ENCODE results near the gene MSL1. TPM values are rescaled to one million over a fixed set of nuclear protein-coding genes. Genes with fewer than 3 reads are reported as not detected.

MSL1 gene
- total RNA-seq, 1 donor from 2014 or later: 84.4 TPM

GRCh38 chr17:40170325-40170724, 48.6 kb downstream of the MSL1 start:
- H3K36me3 ChIP-seq: peaks cover 79% of the 10 kb centered on the region
- ATAC-seq: no peak
- intact Hi-C loops (cut with DNase I): no loop called here

GRCh38 chr17:40171750-40172149, 50.0 kb downstream of the MSL1 start:
- H3K27ac ChIP-seq: no peak overlapping the region
- H3K9me3 ChIP-seq: no peaks in the 10 kb centered on the region
- no peak for ATAC-seq
- intact Hi-C loops (cut with DNase I): no loop called here
- DNase-seq: no peak
- no peak for TF ChIP-seq CTCF (IDR thresholded peaks at IDR 0.05)
- H3K36me3 ChIP-seq: peaks cover 64% of the 10 kb centered on the region
- no peak overlapping the region for H3K4me3 ChIP-seq
- H3K27me3 ChIP-seq: no peaks in the 10 kb centered on the region
- peaks cover 6% of the 10 kb centered on the region for H3K4me1 ChIP-seq

More at GRCh38 chr17:40170325-40170724, 48.6 kb downstream of the MSL1 start:
- no peaks in the 10 kb centered on the region for H3K9me3 ChIP-seq
- no peak overlapping the region for H3K4me3 ChIP-seq
- H3K4me1 ChIP-seq: no peaks in the 10 kb centered on the region
- DNase-seq: no peak
- no peaks in the 10 kb centered on the region for H3K27me3 ChIP-seq
- no peak for TF ChIP-seq CTCF (IDR thresholded peaks at IDR 0.05)
- no peak overlapping the region for H3K27ac ChIP-seq

GRCh38 chr17:40173091-40173777, 51.5 kb downstream of the MSL1 start:
- ATAC-seq (no peak), DNase-seq (no peak)
- no peak overlapping the region for H3K4me3 ChIP-seq
- no peak for TF ChIP-seq CTCF (IDR thresholded peaks at IDR 0.05)
- H3K27me3 ChIP-seq: no peaks in the 10 kb centered on the region
- intact Hi-C loops (cut with DNase I): no loop called here
- peaks cover 50% of the 10 kb centered on the region for H3K36me3 ChIP-seq
- H3K27ac ChIP-seq: no peak overlapping the region
- peaks cover 18% of the 10 kb centered on the region for H3K4me1 ChIP-seq
- H3K9me3 ChIP-seq: no peaks in the 10 kb centered on the region

GRCh38 chr17:40173778-40174135, 52.0 kb downstream of the MSL1 start:
- no peak overlapping the region for H3K27ac ChIP-seq
- H3K27me3 ChIP-seq: no peaks in the 10 kb centered on the region
- H3K4me1 ChIP-seq: peaks cover 20% of the 10 kb centered on the region
- H3K9me3 ChIP-seq: no peaks in the 10 kb centered on the region
- no peak for TF ChIP-seq CTCF (IDR thresholded peaks at IDR 0.05)
- no peak overlapping the region for H3K4me3 ChIP-seq
- intact Hi-C loops (cut with DNase I): no loop called here
- DNase-seq: no peak
- peaks cover 44% of the 10 kb centered on the region for H3K36me3 ChIP-seq
- ATAC-seq: no peak

GRCh38 chr17:40174514-40174913, 52.7 kb downstream of the MSL1 start:
- Histone ChIP-seq H3K4me3 (no peak overlapping the region), H3K36me3 (peaks cover 37% of the 10 kb centered on the region), H3K9me3 (no peaks in the 10 kb centered on the region), H3K27ac (no peak overlapping the region), H3K27me3 (no peaks in the 10 kb centered on the region), H3K4me1 (peaks cover 20% of the 10 kb centered on the region)
- intact Hi-C loops (cut with DNase I): no loop called here
- DNase-seq (no peak), ATAC-seq (no peak)
- no peak for TF ChIP-seq CTCF (IDR thresholded peaks at IDR 0.05)
